GM12801 (cell line): Measurements from ENCODE around the gene ATP1A2.

Experiments
- CTCF ChIP-seq: IDR thresholded peaks from one replicate; pipeline ENCODE4 v1.5.1; 2011; ENCODE audit warnings: control low read depth; ENCODE audit not compliant: insufficient read length; ENCODE audit errors: extremely low read depth

Gene ATP1A2

GRCh38 chr1:160098852-160099561 lies 16.6 kb upstream of the ATP1A2 start:
- no peak for TF ChIP-seq CTCF

GRCh38 chr1:160099716-160100375 lies 15.7 kb upstream of the ATP1A2 start:
- TF ChIP-seq CTCF = no peak

GRCh38 chr1:160101037-160101716 lies 14.4 kb upstream of the ATP1A2 start:
- TF ChIP-seq CTCF = peak; percentile 40

GRCh38 chr1:160101717-160102522 lies 13.6 kb upstream of the ATP1A2 start:
- no peak for TF ChIP-seq CTCF

GRCh38 chr1:160103658-160104408 lies 11.7 kb upstream of the ATP1A2 start:
- no peak for TF ChIP-seq CTCF

GRCh38 chr1:160104486-160104885 lies 11.1 kb upstream of the ATP1A2 start:
- TF ChIP-seq CTCF = no peak
